HG02571 (cell line): ENCODE data around the gene MTMR1.

Experiments
- ATAC-seq: cut with Tn5 transposase; IDR thresholded peaks from one replicate; pipeline ENCODE4 v1.9.1; 2021; ENCODE audit warnings: mild to moderate bottlenecking, moderate library complexity; ENCODE audit not compliant: unreplicated experiment

Gene MTMR1

GRCh38 chrX:150761819-150762216 is 68.6 kb downstream of the MTMR1 start:
- ATAC-seq = no peak

- no peak for ATAC-seq
Measured at GRCh38 chrX:150762258-150763165, 69.3 kb downstream of the MTMR1 start.

DNA sequence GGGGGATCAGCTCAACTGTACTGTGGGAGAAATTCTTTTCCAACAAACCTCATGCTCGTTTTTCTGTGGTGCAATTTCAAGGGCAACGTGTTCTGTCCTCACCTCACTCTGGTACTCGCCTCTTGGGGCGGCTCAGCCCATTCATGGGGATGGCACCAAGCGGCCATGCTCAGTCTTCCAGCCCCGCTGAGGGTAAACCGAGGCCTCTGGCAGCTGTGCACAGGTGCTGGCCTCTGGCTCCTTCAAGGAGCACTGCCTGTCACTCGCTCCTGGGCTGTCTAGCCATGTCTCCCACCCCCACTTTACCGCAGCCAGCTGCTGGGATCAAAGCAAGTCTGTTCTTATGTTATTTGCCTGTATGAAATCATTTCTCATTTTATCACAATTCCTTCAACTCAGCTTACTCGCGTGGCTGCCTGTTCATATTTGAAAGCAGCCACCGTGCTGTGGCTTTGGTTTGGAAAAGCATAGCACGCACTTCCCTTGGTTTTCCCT is 70.2 kb downstream of the MTMR1 start:
- ATAC-seq = no peak

GRCh38 chrX:150763810-150764209 is 70.6 kb downstream of the MTMR1 start:
- ATAC-seq = no peak

- ATAC-seq = no peak
Measured at GRCh38 chrX:150765237-150765636, 72.0 kb downstream of the MTMR1 start.

DNA sequence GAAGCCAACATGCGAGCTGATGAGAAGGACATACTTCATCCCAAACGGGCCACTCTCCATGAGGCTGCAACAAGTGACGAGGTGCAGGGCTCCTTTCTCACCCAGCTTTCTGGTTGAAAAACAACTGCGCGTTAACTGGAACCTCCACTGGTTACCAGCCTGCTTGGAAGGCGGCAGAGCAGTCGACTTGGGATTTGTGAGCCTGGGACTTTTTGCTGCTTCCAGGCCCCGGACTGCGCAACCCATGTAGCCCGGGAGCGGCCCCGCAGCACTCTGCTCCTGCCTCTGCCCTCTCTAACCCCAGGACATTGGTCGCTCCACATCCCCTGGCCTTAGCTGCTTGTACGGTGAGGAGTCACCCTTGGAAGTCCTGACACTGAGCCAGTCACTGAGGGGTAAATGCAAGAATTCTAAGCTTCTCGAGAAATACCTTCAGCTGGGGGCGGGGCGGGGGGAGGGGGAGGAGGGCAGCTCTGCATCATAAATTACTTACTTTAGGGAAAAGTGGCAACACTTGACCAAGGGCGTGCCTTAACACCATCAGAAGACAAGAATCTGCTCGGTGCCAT is 72.7 kb downstream of the MTMR1 start:
- ATAC-seq = no peak

- ATAC-seq = no peak
Measured at GRCh38 chrX:150766351-150767044, 73.3 kb downstream of the MTMR1 start.

GRCh38 chrX:150767045-150767395 is 73.8 kb downstream of the MTMR1 start:
- no peak for ATAC-seq

GRCh38 chrX:150767475-150768131 is 74.4 kb downstream of the MTMR1 start:
- ATAC-seq = no peak

DNA sequence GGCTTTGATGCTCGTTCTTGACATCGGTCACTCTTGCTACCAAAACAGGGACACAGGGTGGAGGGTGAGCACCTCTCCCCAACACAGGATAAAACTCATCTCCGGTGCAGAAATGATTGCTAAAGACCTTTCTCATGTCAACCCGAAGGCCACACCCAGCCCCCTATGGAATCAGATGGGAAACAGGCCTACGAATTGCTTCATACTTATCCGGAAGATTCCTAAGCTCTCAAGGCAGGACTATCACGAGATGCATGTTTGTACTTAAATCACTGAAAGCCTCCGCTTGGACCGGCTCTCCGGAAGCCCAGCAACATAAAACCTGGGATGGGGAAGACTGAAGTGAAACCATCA is 74.9 kb downstream of the MTMR1 start:
- ATAC-seq = no peak

DNA sequence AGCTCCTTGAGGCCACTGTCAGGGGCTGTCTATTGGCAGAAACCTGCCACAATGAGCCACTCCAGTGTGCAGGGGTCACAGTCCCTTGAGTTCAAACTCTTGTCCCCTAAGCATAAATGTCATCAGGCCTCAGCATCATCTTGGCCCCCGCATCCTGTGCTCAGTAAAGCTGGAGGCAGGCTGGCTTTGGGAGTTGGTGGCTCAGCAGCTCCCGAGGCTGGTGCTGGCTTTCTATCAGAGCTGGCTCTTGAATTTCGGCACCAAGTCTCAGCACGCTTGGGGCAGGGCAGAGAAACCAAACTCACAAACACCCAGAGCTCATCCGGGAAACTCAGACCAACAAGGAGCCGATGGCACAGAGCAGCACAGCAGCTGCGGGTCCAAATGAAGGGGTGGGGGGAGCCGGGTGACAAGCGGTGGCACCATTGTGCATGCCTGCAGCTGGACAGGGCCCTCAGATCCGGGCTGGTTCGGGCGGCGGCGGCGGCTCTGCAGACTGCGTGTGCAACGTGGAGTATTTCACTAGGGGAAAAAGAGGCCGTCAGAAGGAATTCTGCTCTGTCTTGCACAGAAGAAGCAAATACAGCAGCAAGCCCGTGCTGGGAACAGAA is 75.5 kb downstream of the MTMR1 start:
- no peak for ATAC-seq

- no peak for ATAC-seq
Measured at GRCh38 chrX:150769408-150769807, 76.2 kb downstream of the MTMR1 start.

DNA sequence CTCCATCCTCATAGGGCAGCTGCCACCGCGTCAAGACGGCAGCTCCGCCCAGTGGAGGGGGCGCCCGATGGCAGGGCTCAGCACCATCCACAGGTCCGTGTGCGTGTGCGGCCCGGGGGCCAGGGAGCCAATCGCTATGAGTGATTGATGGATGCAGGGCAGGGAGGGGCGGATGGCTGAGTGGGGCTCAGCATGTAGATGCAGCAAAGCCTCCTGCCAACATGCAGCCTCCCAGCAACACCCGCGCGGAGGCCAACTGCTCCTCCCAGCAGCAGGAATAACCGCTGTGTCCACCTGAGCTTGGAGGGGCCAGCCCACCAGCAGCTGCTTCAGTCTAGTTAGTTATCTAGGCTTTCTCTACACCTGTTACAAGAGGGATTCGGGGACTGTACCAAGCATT is 77.4 kb downstream of the MTMR1 start:
- ATAC-seq = no peak

GRCh38 chrX:150771116-150771515 is 77.9 kb downstream of the MTMR1 start:
- no peak for ATAC-seq

DNA sequence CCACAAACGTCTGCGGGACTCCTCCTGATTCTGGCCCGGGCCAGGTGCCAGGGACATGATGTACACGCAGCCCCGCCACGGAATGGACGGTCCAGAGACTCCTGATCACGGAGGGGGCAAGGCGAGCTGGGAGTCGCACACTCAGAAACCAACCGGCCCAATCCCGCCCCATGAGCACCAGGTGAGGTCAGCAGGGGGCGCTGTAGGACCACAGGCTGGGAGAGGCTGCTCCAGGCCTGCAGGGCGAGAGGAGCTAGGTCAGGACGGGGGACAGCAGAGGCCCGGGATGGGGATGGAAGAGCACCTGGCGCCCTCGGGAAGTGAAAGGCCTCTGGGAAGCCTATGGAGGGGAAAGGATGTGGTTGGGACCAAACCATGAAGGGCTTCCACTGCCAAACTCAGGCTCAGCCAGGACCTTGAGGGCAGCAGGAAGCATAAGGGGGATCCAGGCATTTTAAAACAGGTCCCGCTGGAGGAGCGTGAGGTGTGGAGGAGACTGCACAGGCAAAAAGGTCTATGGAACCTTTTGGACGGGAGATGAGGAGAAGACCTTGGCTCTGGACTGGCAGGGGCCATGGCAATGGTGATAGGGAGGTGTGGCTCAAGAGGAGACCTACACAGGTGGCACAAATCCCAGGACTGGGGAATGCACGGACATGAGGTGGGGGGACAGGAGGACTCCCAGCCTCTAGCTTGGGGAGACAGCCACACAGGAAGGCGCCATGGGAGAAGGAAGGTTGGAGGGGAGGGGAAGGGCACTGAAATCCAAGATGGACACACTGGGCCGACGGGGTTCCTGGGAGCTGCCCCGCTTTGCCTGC is 79.2 kb downstream of the MTMR1 start:
- peak; percentile 80 for ATAC-seq

DNA sequence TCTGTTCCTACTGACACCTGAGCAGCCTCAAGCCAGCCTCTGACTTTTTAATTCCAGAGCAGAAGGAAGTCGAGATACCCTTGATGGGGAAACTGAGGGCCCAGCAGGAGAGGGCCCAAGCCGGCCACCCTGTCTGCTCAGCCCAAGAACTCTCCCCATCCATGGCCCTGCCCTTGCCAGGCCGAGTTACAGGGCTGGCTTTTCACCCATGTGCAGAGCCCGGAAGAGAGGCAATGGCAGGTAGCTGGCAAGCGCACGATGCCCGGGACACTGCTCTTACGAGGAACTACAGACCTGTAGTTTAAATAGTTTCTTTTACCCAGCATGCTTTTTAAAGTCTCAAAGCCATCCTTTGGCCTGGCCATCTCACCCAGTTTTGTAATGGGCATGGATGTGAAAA is 79.9 kb downstream of the MTMR1 start:
- no peak for ATAC-seq

DNA sequence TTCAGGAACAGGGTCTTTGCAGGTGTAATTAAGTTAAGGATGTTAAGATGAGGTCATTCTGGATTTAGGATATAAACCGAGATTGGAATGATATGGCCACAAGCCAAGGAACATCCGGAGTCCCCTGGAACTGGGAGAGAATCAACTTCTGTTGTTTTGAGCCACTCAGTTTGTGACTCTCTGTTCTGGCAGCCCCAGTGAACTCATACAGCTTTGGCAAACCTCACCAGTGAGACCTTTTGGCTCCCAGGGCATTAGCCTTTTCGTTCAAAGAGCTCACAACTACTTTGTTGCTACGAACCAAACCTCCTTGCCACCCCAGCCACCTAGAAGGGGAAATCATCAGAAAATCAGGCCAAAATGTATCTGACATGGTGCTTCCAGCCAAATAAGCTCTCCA is 80.4 kb downstream of the MTMR1 start:
- ATAC-seq = no peak

- no peak for ATAC-seq
Measured at GRCh38 chrX:150774798-150775568, 81.8 kb downstream of the MTMR1 start.

- no peak for ATAC-seq
Measured at GRCh38 chrX:150775569-150776350, 82.6 kb downstream of the MTMR1 start.
